Breast epithelium (tissue), 4 donors: ENCODE data around the gene TMOD2. TPM values are rescaled to one million over a fixed set of nuclear protein-coding genes. Genes with fewer than 3 reads are reported as not detected.

Source experiments
- DNase-seq, 2 donors: peaks; one replicate each; pipeline ENCODE4 v3.0.0-alpha.2; 2019; ENCODE audit warnings: low spot score in 2 of 2
- H3K27ac ChIP-seq, 2 donors: fragments of 200-600 bp; sonication (generic) in 1 of 2; one replicate each; pipeline ENCODE4 v1.5.1; 2016 to 2019; ENCODE audit warnings: mild to moderate bottlenecking in 1 of 2
- H3K27me3 ChIP-seq, 2 donors: fragments of 200-600 bp; sonication (generic) in 1 of 2; one replicate each; pipeline versions ENCODE4 v1.5.1 to v1.6.0; 2017 to 2019; ENCODE audit warnings: control low read depth in 1 of 2, mild to moderate bottlenecking in 1 of 2
- H3K36me3 ChIP-seq: fragments of 200-600 bp; one replicate; pipeline ENCODE4 v1.5.1; 2019
- H3K4me1 ChIP-seq, 2 donors: fragments of 200-600 bp; sonication (generic); one replicate each; pipeline ENCODE4 v1.5.1; 2016 to 2019; ENCODE audit warnings: control low read depth in 1 of 2
- H3K4me3 ChIP-seq, 3 donors: fragments of 200-600 bp; sonication (generic); 1 replicate in 2 of 3; 2 replicates in 1 of 3; pipeline ENCODE4 v1.5.1; 2016 to 2019; ENCODE audit warnings: mild to moderate bottlenecking in 3 of 3, moderate library complexity in 2 of 3
- H3K9me3 ChIP-seq, 2 donors: fragments of 200-600 bp; sonication (generic) in 1 of 2; one replicate each; pipeline ENCODE4 v1.5.1; 2016 to 2019; ENCODE audit warnings: control low read depth in 1 of 2
- CTCF ChIP-seq, 3 donors: fragments of 450-650 bp; IDR thresholded peaks; one replicate each; pipeline ENCODE4 v1.5.1; 2016 to 2017; ENCODE audit warnings: antibody characterized with exemption in 3 of 3, mild to moderate bottlenecking in 3 of 3, moderate library complexity in 3 of 3
- POLR2A ChIP-seq: fragments of 450-650 bp; IDR thresholded peaks from one replicate; pipeline ENCODE4 v1.6.1; 2016; ENCODE audit warnings: antibody characterized with exemption, mild to moderate bottlenecking, moderate library complexity
- POLR2AphosphoS5 ChIP-seq, 3 donors: sonication (generic); formaldehyde crosslinking; IDR thresholded peaks; one replicate each; pipeline ENCODE4 v1.6.1; 2017; ENCODE audit warnings: antibody characterized with exemption in 3 of 3
- intact Hi-C: fragments of 100-400 bp; cut with DNase I; formaldehyde crosslinking; loops from one replicate; pipeline ENCODE4 v1.15.1; 2023; ENCODE audit warnings: low total_unique reads
- total RNA-seq, 3 donors: library from RNA; depleted of rRNA; stranded (reverse); fragments of >200 nt; gene quantifications; one replicate each; pipeline ENCODE4 v1.1.0, GENCODE V29; 2016

Gene TMOD2
- total RNA-seq, 3 donors from 2014 or later = 8.6 to 16.8 (median 11.5) TPM

GRCh38 chr15:51793521-51794305 lies 42.3 kb downstream of the TMOD2 start:
- Histone ChIP-seq H3K4me3 (no peak overlapping the region), H3K9me3 (no peaks in the 10 kb centered on the region), H3K4me1 (no peaks in the 10 kb centered on the region), H3K36me3 (no peaks in the 10 kb centered on the region), H3K27me3 (no peaks in the 10 kb centered on the region), H3K27ac (no peak overlapping the region)
- TF ChIP-seq POLR2AphosphoS5 (IDR thresholded peaks at IDR 0.05) (no peak), CTCF (IDR thresholded peaks at IDR 0.05) (no peak), POLR2A (no peak)
- DNase-seq = no peak
- intact Hi-C loops = no loop called here

GRCh38 chr15:51796847-51797401 lies 45.5 kb downstream of the TMOD2 start:
- intact Hi-C loops = no loop called here
- Histone ChIP-seq H3K9me3 (no peaks in the 10 kb centered on the region), H3K27ac (no peak overlapping the region), H3K4me1 (no peaks in the 10 kb centered on the region), H3K27me3 (no peaks in the 10 kb centered on the region), H3K4me3 (no peak overlapping the region), H3K36me3 (no peaks in the 10 kb centered on the region)
- no peak for TF ChIP-seq POLR2AphosphoS5 (IDR thresholded peaks at IDR 0.05)
- DNase-seq = no peak

GRCh38 chr15:51798281-51798680 lies 46.9 kb downstream of the TMOD2 start:
- no peaks in the 10 kb centered on the region for H3K36me3 ChIP-seq
- H3K9me3 ChIP-seq = no peaks in the 10 kb centered on the region
- H3K4me3 ChIP-seq = no peak overlapping the region
- no peak overlapping the region for H3K27ac ChIP-seq
- TF ChIP-seq CTCF (IDR thresholded peaks at IDR 0.05) (no peak), POLR2AphosphoS5 (IDR thresholded peaks at IDR 0.05) (no peak), POLR2A (no peak)
- intact Hi-C loops = no loop called here
- no peak for DNase-seq
- no peaks in the 10 kb centered on the region for H3K4me1 ChIP-seq
- no peaks in the 10 kb centered on the region for H3K27me3 ChIP-seq

- H3K9me3 ChIP-seq = no peaks in the 10 kb centered on the region
- no peaks in the 10 kb centered on the region for H3K4me1 ChIP-seq
- no peaks in the 10 kb centered on the region for H3K36me3 ChIP-seq
- TF ChIP-seq POLR2AphosphoS5 (IDR thresholded peaks at IDR 0.05) = no peak
- TF ChIP-seq POLR2A = no peak
- no peak for DNase-seq
- H3K27ac ChIP-seq = no peak overlapping the region
- intact Hi-C loops = no loop called here
- no peak overlapping the region for H3K4me3 ChIP-seq
- H3K27me3 ChIP-seq = no peaks in the 10 kb centered on the region
Observed at GRCh38 chr15:51799282-51800252, 48.2 kb downstream of the TMOD2 start.

- TF ChIP-seq CTCF (IDR thresholded peaks at IDR 0.05) (no peak), POLR2AphosphoS5 (IDR thresholded peaks at IDR 0.05) (no peak), POLR2A (no peak)
- Histone ChIP-seq H3K27ac (no peak overlapping the region), H3K9me3 (no peaks in the 10 kb centered on the region), H3K27me3 (no peaks in the 10 kb centered on the region), H3K4me3 (no peak overlapping the region), H3K36me3 (no peaks in the 10 kb centered on the region), H3K4me1 (no peaks in the 10 kb centered on the region)
- intact Hi-C loops = no loop called here
- no peak for DNase-seq
Observed at GRCh38 chr15:51801391-51801835, 50.0 kb downstream of the TMOD2 start.
